ENCODE data around the gene ADAMTS6.
"Not testable (repeated sequence)": the region's sequence is repeated elsewhere in the genome, so short reads cannot be mapped to it uniquely, and the experiment has no call there.

ADAMTS6 gene

DNA sequence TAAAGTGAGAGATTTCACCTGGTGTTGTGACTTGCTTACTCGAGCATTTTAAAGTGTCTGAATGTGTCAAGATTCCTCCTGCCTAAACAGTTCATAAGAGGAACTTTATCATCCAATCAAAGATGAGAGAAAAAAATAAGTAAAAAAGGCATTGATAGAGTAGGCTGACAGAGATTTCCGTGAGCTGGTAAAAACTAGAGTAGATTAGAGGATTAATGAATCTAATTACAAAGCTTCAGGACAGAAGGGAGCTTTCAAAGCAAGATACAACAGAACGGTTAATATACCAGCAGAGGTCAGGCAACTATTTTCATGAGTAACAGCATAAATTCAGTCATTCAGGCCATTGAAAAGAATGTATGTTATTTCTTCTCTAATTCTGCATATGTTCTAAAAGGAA is 91.5 kb downstream of the ADAMTS6 start:
- in situ Hi-C loops (cut with HindIII; ENCODE audit: low sequenced_read_pairs): no loop called here

DNA sequence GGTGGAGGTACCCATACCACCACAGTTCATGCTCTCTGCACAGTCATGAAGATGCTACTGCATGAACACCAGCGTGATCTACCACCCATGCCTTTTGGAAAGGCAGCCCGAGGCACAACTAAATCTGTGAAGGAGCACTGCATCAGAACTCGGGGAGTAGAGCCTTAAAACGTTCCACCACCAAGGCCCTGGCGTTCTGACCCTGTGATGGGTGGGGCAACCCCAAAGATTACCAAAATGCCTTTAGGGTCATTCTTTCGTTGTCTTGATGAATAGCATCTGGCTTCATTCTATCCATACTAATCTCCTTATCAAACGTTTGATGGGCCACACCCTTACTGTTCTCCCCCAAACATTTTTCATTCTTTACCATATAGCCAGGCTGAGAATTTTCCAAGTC is 97.9 kb downstream of the ADAMTS6 start:
- in situ Hi-C loops (cut with HindIII; ENCODE audit: low sequenced_read_pairs): no loop called here

DNA sequence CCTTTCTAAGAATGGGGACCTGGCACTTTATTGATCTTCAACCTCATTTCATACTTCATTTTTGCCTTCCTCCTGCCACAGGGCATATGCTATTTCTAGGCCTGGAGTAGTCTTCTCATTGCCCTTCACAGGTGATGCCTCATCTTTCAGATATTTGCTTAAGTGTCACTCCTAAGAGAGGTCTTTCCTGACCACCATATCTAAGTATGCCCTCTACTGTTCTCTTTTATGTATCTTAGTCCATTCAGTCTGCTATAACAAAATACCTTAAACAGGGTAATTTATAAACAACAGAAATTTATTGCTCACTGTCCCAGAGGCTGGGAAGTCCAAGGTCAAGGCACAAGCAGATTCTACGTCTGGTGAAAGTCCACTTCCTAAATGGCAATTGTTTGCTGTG is 99.1 kb downstream of the ADAMTS6 start:
- in situ Hi-C loops (cut with HindIII; ENCODE audit: low sequenced_read_pairs): no loop called here

GRCh38 chr5:65370505-65370904 is 111.2 kb downstream of the ADAMTS6 start:
- in situ Hi-C loops (cut with HindIII; ENCODE audit: low sequenced_read_pairs): not testable (repeated sequence)

DNA sequence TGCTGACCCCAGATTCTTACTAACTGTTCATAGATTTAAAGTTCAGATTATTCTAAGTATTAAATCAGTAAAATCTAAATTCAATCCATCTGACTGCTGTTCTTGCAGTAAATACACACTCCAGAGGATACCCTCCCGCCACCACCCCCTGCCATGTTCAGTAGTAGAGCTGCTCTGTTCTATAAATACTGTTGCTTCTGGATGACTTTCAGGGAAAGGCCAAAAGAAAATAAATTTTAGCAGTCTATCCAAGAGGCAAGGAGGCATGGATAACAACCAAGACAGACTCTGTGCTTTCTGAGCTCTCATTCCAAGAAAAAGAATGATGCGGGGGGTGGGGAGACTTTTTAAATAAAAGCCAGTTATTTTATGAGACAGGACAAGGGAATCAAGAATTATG is 115.1 kb downstream of the ADAMTS6 start:
- in situ Hi-C loops (cut with HindIII; ENCODE audit: low sequenced_read_pairs): no loop called here

DNA sequence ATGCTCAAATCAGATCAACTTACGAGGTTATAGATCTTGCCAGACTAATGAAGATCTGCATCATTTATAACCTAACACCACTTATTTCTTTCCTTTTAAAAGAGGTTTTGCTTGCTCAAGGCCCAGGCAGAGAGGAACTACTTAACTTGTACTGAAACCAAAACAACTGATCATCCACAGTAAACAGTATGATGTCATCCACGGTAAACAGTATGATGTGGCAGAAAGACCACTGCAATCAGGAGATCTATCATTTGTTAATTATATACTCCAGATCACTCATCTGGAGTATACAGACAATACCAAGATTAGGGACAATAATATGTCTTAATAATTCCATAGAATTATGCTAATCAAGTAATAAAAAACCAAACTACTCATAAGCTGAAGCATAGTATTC is 116.8 kb downstream of the ADAMTS6 start:
- in situ Hi-C loops (cut with HindIII; ENCODE audit: low sequenced_read_pairs): no loop called here

GRCh38 chr5:65363499-65363898 is 118.2 kb downstream of the ADAMTS6 start:
- in situ Hi-C loops (cut with HindIII; ENCODE audit: low sequenced_read_pairs): no loop called here

GRCh38 chr5:65359981-65360380 is 121.7 kb downstream of the ADAMTS6 start:
- in situ Hi-C loops (cut with HindIII; ENCODE audit: low sequenced_read_pairs): no loop called here

GRCh38 chr5:65359569-65359968 is 122.2 kb downstream of the ADAMTS6 start:
- in situ Hi-C loops (cut with HindIII; ENCODE audit: low sequenced_read_pairs): no loop called here

- in situ Hi-C loops (cut with HindIII; ENCODE audit: low sequenced_read_pairs): no loop called here
Observed at GRCh38 chr5:65356274-65356673, 125.4 kb downstream of the ADAMTS6 start.

GRCh38 chr5:65355301-65355700 is 126.4 kb downstream of the ADAMTS6 start:
- in situ Hi-C loops (cut with HindIII; ENCODE audit: low sequenced_read_pairs): no loop called here

DNA sequence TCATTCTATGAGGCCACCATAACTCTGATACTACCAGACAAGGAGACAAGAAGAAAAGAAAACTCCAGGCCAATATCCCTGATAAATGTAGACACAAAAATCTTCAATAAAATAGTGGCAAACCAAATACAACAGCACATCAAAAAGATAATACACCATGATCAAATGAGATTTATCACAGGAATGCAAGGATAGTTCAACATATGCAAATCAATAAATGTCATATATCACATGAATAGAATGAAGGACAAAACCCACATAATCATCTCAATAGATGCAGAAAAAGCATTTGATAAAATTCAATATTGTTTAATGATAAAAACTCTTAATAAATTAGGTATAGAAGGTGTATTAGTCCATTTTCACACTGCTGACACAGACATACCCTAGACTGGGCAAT is 139.9 kb downstream of the ADAMTS6 start:
- in situ Hi-C loops (cut with HindIII; ENCODE audit: low sequenced_read_pairs): no loop called here

DNA sequence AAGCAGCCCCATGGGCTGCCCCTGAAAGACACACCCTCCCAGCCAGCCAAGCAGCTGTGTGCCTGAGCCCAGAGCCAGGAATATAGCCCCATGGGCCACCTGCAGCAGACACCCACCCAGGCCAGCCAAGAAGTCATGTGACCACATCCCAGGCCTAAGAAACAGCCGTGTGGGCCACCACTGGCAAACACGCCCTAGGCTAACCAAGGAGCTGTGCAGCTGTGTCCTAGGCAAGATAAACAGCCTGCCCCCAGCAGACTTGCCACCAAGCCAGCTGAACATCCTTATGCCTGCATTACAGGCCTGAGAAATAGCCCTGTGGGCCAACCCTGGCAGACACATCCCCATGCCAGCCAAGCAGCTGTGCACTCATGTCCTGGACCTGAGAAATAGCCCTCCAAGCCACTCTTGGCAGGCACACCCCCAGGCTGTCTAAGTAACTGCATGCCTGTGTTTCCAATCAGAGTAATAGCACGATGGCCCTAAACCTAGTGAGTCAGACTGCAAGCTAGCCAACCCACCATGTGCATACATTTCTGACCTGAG is 143.0 kb downstream of the ADAMTS6 start:
- in situ Hi-C loops (cut with HindIII; ENCODE audit: low sequenced_read_pairs): no loop called here

DNA sequence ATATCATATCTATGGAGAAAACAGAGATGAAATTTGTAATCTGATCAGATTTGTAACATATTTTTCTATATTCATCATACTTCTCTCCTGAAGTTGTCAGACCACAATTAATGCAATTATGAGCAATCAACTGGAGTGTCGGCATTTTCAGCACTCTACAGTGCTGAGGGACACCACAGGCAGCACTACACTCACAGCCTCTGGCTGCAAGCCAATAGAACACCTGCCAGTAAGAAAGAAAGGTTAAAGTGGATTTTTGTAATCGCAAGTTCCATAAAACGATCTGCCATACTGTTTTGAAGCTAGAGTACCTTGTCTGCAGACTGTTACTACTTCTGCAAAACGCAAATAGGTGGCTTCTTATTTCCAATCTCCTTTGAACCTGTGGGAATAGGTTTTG is 147.6 kb downstream of the ADAMTS6 start:
- in situ Hi-C loops (cut with HindIII; ENCODE audit: low sequenced_read_pairs): no loop called here

DNA sequence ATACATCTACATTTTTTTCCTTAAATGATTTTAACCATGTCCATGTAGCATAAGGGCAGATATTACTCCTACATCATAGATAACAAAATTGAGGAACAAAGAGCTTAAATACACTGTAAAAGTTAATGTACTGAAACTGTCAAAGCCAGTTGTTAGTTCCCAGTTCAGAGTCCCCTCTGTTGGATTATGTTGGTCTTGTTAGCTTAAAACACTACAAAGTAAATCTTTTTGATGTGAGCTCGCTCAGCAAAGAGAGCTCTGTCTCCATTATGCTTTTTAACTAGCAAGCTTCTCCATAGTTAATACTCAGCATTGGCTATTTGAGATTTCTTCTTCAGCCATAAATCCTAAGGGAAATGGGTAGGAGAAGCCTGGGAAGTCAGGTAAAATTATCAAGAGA is 149.1 kb downstream of the ADAMTS6 start:
- in situ Hi-C loops (cut with HindIII; ENCODE audit: low sequenced_read_pairs): no loop called here

DNA sequence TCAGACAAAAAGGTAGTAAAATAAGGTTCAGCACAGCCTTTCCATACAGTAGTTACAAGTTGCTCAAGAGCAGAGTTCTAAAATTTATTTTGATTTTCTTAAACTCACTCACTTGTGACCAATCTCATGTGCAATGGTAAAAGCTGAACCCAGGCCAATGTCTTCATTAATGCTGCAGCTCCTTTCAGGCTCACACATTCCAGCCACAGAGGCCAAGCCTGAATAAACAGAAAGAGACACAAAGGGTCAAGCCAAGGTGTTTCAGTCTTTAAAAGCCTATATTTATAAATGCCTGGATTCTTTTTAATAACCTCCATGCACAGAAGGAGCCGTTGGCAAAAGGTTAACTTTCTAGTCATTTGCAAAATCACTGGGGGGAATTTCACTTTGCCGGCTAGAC is 152.5 kb downstream of the ADAMTS6 start:
- in situ Hi-C loops (cut with HindIII; ENCODE audit: low sequenced_read_pairs): no loop called here

- in situ Hi-C loops (cut with HindIII; ENCODE audit: low sequenced_read_pairs): no loop called here
Observed at GRCh38 chr5:65327582-65327981, 154.1 kb downstream of the ADAMTS6 start.

DNA sequence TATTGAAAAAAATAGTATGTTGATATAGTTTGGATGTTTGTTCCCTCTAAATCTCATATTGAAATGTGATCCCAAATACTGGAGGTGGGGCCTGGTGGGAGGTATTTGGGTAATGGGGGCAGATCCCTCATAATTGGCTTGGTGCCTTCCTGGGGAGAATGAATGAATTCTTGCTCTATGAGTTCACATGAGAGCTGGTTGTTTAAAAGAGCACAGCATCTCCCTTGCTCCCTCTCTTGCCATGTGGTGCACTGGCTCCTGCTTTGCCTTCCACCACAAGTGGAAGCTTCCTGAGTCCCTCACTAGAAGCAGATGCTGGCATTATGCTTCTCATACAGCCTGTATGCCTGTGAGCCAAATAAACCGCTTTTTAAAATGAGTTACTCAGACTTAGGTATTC is 154.8 kb downstream of the ADAMTS6 start:
- in situ Hi-C loops (cut with HindIII; ENCODE audit: low sequenced_read_pairs): no loop called here

- in situ Hi-C loops (cut with HindIII; ENCODE audit: low sequenced_read_pairs): no loop called here
Observed at GRCh38 chr5:65324226-65324625, 157.5 kb downstream of the ADAMTS6 start.

- in situ Hi-C loops (cut with HindIII; ENCODE audit: low sequenced_read_pairs): not testable (repeated sequence)
Observed at GRCh38 chr5:65320704-65321103, 161.0 kb downstream of the ADAMTS6 start.

GRCh38 chr5:65320250-65320649 is 161.5 kb downstream of the ADAMTS6 start:
- in situ Hi-C loops (cut with HindIII; ENCODE audit: low sequenced_read_pairs): no loop called here

- in situ Hi-C loops (cut with HindIII; ENCODE audit: low sequenced_read_pairs): no loop called here
Observed at GRCh38 chr5:65307931-65308330, 173.8 kb downstream of the ADAMTS6 start.

DNA sequence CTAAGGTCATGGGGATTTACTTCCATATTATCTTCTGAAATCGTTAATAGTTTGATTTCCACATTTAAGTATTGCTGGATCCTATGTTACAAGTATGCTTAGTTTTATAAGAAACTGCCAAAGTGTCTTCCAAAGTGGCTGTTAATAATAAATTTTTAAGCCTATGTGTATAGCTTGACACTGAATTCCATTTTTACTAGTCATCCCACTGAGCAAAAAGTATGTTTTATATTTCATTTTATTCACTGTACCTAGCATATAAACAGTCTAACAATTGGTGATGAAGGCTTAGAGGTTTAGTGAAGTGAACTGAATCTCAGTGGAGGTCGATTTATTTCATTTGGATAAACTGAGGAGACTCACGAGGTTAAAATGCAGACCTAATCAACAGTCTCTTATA is 174.6 kb downstream of the ADAMTS6 start:
- in situ Hi-C loops (cut with HindIII; ENCODE audit: low sequenced_read_pairs): no loop called here

- in situ Hi-C loops (cut with HindIII; ENCODE audit: low sequenced_read_pairs): no loop called here
Observed at GRCh38 chr5:65305913-65306312, 175.8 kb downstream of the ADAMTS6 start.
